Effector memory CD4-positive, alpha-beta T cell (primary cell): Measurements from ENCODE around the gene MRPL55.

Experiments
- DNase-seq, 3 donors: peaks; one replicate each; pipeline ENCODE4 v3.0.0-alpha.2; 2020
- H3K27ac ChIP-seq: 2 replicates; pipeline ENCODE4 v1.7.0; 2013; ENCODE audit warnings: mild to moderate bottlenecking, low read length, moderate library complexity; ENCODE audit not compliant: insufficient read depth, poor library complexity, severe bottlenecking
- H3K27me3 ChIP-seq: replicated peaks from 2 replicates; pipeline ENCODE4 v1.7.0; 2013; ENCODE audit warnings: mild to moderate bottlenecking, low read length; ENCODE audit not compliant: insufficient read depth, control insufficient read depth, poor library complexity, severe bottlenecking
- H3K36me3 ChIP-seq: 2 replicates; pipeline ENCODE4 v1.7.0; 2013; ENCODE audit warnings: mild to moderate bottlenecking, low read length, moderate library complexity; ENCODE audit not compliant: control insufficient read depth, insufficient read depth
- H3K4me1 ChIP-seq: 2 replicates; pipeline ENCODE4 v1.7.0; 2013; ENCODE audit warnings: low read length, mild to moderate bottlenecking; ENCODE audit not compliant: control insufficient read depth, insufficient read depth, poor library complexity, severe bottlenecking
- H3K4me3 ChIP-seq: 2 replicates; pipeline ENCODE4 v1.7.0; 2013; ENCODE audit warnings: low read length, low read depth, mild to moderate bottlenecking; ENCODE audit not compliant: insufficient read depth, poor library complexity, severe bottlenecking
- H3K9me3 ChIP-seq: 2 replicates; pipeline ENCODE4 v1.7.0; 2013; ENCODE audit warnings: mild to moderate bottlenecking, low read length, moderate library complexity; ENCODE audit not compliant: control insufficient read depth

MRPL55 gene

GRCh38 chr1:228085287-228085951, 23.7 kb downstream of the MRPL55 start:
- Histone ChIP-seq H3K4me3 (peak overlapping the region; percentile 6), H3K9me3 (no peaks in the 10 kb centered on the region), H3K36me3 (peaks cover under 1% of the 10 kb centered on the region), H3K4me1 (peaks cover 79% of the 10 kb centered on the region), H3K27me3 (no peaks in the 10 kb centered on the region), H3K27ac (peak overlapping the region; percentile 48)
- DNase-seq: no peak

GRCh38 chr1:228084797-228085196, 24.3 kb downstream of the MRPL55 start:
- H3K36me3 ChIP-seq: no peaks in the 10 kb centered on the region
- no peaks in the 10 kb centered on the region for H3K9me3 ChIP-seq
- peaks cover 73% of the 10 kb centered on the region for H3K4me1 ChIP-seq
- peak overlapping the region; percentile 6 for H3K4me3 ChIP-seq
- peak overlapping the region; percentile 12 for H3K27ac ChIP-seq
- H3K27me3 ChIP-seq: no peaks in the 10 kb centered on the region
- DNase-seq: no peak

DNA sequence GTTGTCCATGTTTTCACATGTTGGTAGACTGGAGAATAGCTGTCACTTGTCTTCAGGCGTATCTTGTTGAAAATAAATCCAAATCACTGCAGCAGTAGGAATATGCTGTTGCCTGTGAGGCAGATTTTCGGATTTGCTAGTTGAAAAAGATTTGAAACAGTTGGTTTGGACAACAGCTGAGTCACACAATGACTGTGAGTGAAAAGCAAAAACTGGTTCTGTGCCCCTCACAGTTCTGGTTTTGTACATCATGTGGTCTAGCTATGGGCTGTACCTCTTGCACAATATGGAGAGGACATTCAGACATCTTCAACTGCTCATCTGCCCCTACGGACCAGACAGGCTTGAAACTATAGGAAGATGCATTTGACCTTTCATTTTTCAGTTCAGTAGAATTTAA, 24.8 kb downstream of the MRPL55 start:
- H3K4me3 ChIP-seq: peak overlapping the region; percentile 98
- no peak for DNase-seq
- peak overlapping the region; percentile 12 for H3K27ac ChIP-seq
- no peaks in the 10 kb centered on the region for H3K36me3 ChIP-seq
- no peaks in the 10 kb centered on the region for H3K27me3 ChIP-seq
- H3K9me3 ChIP-seq: no peaks in the 10 kb centered on the region
- peaks cover 68% of the 10 kb centered on the region for H3K4me1 ChIP-seq

GRCh38 chr1:228083871-228084278, 25.2 kb downstream of the MRPL55 start:
- peaks cover 64% of the 10 kb centered on the region for H3K4me1 ChIP-seq
- DNase-seq: no peak
- peak overlapping the region; percentile 94 for H3K27ac ChIP-seq
- H3K36me3 ChIP-seq: no peaks in the 10 kb centered on the region
- H3K27me3 ChIP-seq: no peaks in the 10 kb centered on the region
- H3K9me3 ChIP-seq: no peaks in the 10 kb centered on the region
- H3K4me3 ChIP-seq: peak overlapping the region; percentile 98

DNA sequence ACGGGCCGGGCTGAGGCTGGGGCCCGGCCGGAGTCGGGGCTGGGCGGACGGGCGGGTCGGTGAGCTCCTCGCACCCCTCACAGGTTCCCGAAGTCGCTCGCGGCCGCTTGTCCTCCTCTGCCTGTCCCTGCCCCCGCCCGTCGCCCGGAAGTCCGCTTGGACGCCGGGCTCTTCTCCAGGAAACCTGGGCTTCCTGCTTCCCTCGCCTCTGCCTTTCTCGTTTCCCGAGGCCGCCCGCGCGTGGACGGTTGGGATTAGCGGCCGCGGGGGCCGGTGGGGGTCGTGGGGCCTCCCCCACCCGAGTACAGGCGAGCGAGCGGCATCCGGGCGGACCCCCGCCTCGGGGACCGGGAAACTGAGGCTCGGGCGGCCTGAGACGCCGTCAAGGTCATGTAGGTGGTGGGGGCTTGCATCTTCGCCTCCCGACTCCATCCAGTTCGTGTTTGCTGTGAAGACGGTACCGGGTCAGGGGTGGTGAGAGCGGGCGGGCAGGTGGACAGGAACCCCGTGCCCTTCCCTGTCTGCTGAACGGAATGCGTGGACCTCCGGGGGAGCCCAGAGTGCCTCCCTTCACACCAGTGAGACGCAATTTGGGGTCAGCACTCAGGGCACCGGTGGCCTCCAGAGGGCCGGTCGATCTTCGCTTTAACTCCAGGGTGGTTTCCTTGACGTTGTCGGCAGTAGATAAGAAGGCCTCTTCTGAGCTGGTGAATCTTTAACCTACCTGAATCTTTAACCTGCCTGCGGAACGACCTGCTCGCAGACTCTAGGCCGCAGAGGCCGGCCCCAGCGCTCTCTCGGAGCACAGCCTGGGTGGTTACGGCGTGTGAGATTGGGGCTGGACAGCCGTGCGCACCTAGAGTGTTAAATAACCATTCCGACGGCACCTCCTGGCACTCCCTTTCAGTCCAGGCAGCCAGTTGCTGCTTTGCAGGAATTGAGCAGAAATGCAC, 25.9 kb downstream of the MRPL55 start:
- Histone ChIP-seq H3K27ac (peak overlapping the region; percentile 94), H3K4me1 (peaks cover 57% of the 10 kb centered on the region), H3K27me3 (no peaks in the 10 kb centered on the region), H3K36me3 (no peaks in the 10 kb centered on the region), H3K9me3 (no peaks in the 10 kb centered on the region), H3K4me3 (peak overlapping the region; percentile 98)
- DNase-seq: peak in 1 of 3 donors; percentile 44

- Histone ChIP-seq H3K36me3 (no peaks in the 10 kb centered on the region), H3K9me3 (no peaks in the 10 kb centered on the region), H3K4me1 (peaks cover 48% of the 10 kb centered on the region), H3K27me3 (no peaks in the 10 kb centered on the region), H3K4me3 (peak within 1 kb of the TSS; percentile 98), H3K27ac (peak within 1 kb of the TSS; percentile 94)
- DNase-seq: peak; percentile 88 to 89 (median 89)
Measured at GRCh38 chr1:228082214-228082917, 26.7 kb downstream of the MRPL55 start, which contains the start of gene ARF1. Gene ARF1 (plus strand): TSS chr1:228082708. CDS start chr1:228097115, 14,407 bp downstream.

GRCh38 chr1:228081578-228082213, 27.4 kb downstream of the MRPL55 start:
- no peaks in the 10 kb centered on the region for H3K36me3 ChIP-seq
- peak overlapping the region; percentile 94 for H3K27ac ChIP-seq
- peaks cover 42% of the 10 kb centered on the region for H3K4me1 ChIP-seq
- DNase-seq: no peak
- peak overlapping the region; percentile 98 for H3K4me3 ChIP-seq
- no peaks in the 10 kb centered on the region for H3K27me3 ChIP-seq
- no peaks in the 10 kb centered on the region for H3K9me3 ChIP-seq

DNA sequence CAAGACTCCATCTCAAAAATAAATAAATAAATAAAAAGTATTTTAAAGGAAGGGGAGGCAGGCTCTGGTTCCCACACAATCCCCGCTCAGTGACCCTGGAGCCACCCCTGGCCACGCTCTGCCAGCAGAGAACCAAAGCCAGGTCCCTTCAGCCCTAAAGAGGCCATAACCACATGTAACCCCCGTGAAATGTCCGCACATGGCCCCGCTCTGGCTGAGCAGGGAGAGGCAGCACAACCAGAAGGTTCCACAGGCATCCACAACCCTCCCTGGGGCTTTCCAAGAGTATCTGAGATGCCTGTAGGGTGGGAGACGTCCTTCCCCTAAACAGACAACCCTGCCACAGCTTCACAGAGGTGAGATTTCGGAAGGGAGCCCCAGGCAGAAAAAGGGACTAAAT, 28.0 kb downstream of the MRPL55 start:
- H3K4me1 ChIP-seq: peaks cover 37% of the 10 kb centered on the region
- H3K27ac ChIP-seq: no peak overlapping the region
- H3K4me3 ChIP-seq: peak overlapping the region; percentile 98
- no peak for DNase-seq
- no peaks in the 10 kb centered on the region for H3K9me3 ChIP-seq
- no peaks in the 10 kb centered on the region for H3K27me3 ChIP-seq
- H3K36me3 ChIP-seq: no peaks in the 10 kb centered on the region

DNA sequence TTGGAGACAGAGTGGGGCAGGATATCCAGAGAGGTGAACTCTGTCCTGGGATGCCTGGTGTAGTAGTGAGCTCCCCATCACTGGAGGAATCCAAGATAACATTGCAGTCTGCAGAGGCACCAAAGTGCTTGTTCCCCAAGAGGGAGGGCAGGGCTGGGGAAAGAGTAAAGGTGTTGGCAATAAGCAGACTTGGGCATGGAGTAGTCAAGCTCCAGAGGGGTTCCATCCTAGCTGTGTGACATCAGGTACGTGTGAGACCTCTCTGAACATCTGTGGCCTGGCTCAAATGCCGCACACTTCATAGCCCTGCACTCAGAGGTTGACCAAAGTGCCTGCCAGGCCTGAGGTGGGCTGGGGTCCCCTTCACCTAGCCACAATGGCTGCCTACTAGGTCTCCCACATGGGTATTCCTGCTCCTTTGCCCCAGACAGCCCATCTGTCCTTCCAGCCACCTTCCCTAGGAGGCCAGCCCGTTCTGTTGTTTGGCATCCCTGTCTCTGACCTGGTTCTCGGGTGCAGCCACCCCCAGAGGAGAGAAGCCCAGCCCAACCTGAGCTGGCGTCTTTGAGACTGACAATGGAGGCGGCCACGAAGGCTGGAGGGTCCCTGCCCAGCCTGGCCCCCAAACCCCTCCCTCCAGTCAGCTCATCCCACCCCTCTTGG, 29.4 kb downstream of the MRPL55 start:
- H3K4me1 ChIP-seq: peaks cover 23% of the 10 kb centered on the region
- H3K27me3 ChIP-seq: no peaks in the 10 kb centered on the region
- H3K36me3 ChIP-seq: no peaks in the 10 kb centered on the region
- no peak overlapping the region for H3K4me3 ChIP-seq
- no peak for DNase-seq
- H3K27ac ChIP-seq: no peak overlapping the region
- no peaks in the 10 kb centered on the region for H3K9me3 ChIP-seq
